Esophagus (tissue), 2 donors: ENCODE data around the gene TMA7. TPM values are rescaled to one million over a fixed set of nuclear protein-coding genes. Genes with fewer than 3 reads are reported as not detected.

Experiments used
- H3K27ac ChIP-seq, 2 donors: one replicate each; pipeline ENCODE4 v1.5.1; 2013; ENCODE audit warnings: low read depth in 2 of 2, mild to moderate bottlenecking in 2 of 2, inconsistent platforms in 1 of 2, low read length in 1 of 2, moderate library complexity in 1 of 2
- H3K27me3 ChIP-seq, 2 donors: one replicate each; pipeline ENCODE4 v1.6.1; 2013; ENCODE audit warnings: low read length in 2 of 2, control low read depth in 1 of 2, mild to moderate bottlenecking in 1 of 2; ENCODE audit not compliant: insufficient read depth in 2 of 2, control insufficient read depth in 1 of 2
- H3K36me3 ChIP-seq, 2 donors: one replicate each; pipeline ENCODE4 v1.6.1; 2013; ENCODE audit warnings: low read length in 1 of 2; ENCODE audit not compliant: control insufficient read depth in 2 of 2, insufficient read depth in 2 of 2
- H3K4me1 ChIP-seq, 2 donors: one replicate each; pipeline ENCODE4 v1.6.1; 2013; ENCODE audit warnings: low read length in 1 of 2; ENCODE audit not compliant: control insufficient read depth in 2 of 2, insufficient read depth in 2 of 2
- H3K4me3 ChIP-seq, 2 donors: one replicate each; pipeline ENCODE4 v1.5.1; 2013; ENCODE audit warnings: low read length in 2 of 2, mild to moderate bottlenecking in 2 of 2, low read depth in 1 of 2, moderate library complexity in 1 of 2
- H3K9me3 ChIP-seq, 2 donors: one replicate each; pipeline ENCODE4 v1.6.1; 2013; ENCODE audit warnings: mild to moderate bottlenecking in 2 of 2, low read depth in 1 of 2, low read length in 1 of 2, moderate library complexity in 1 of 2; ENCODE audit not compliant: control insufficient read depth in 2 of 2, insufficient read depth in 1 of 2
- WGBS, 2 donors: extraction: QIAGEN DNeasy Blood & Tissue Kit; methylation state at CpG; one replicate each; pipeline ENCODE4 v1.1.7; 2013; 5-methylcytosine and 5-hydroxymethylcytosine counted together
- polyA plus RNA-seq, 2 donors: library from polyadenylated mRNA; stranded (reverse); fragments of 200-250 nt; gene quantifications; one replicate each; pipeline ENCODE4 v1.2.3, GENCODE V29; 2013
- donor health status: healthy with polysubstance abuse.
- donor health status: Bipolar disorder and iron deficiency.

TMA7 gene
- polyA plus RNA-seq, 2 donors: 364 to 613 TPM

GRCh38 chr3:48414376-48415250, 25.4 kb upstream of the TMA7 start:
- H3K36me3 ChIP-seq: peaks cover 25 to 94% of the 10 kb centered on the region in 2 donors
- WGBS, 2 donors: 67 to 83% methylated on average over 25 of the region's 25 CpGs
- no peak overlapping the region for H3K4me3 ChIP-seq
- peak overlapping the region in 1 of 2 donors; percentile 5 for H3K27ac ChIP-seq
- no peaks in the 10 kb centered on the region for H3K27me3 ChIP-seq
- peaks cover 4 to 19% of the 10 kb centered on the region in 2 donors for H3K4me1 ChIP-seq
- H3K9me3 ChIP-seq: peaks cover 0 to 2% of the 10 kb centered on the region in 2 donors

GRCh38 chr3:48415251-48415953, 24.7 kb upstream of the TMA7 start:
- H3K27me3 ChIP-seq: no peaks in the 10 kb centered on the region
- 83 to 90% methylated on average over 24 of the region's 24 CpGs for WGBS, 2 donors
- peaks cover 0 to 2% of the 10 kb centered on the region in 2 donors for H3K9me3 ChIP-seq
- peaks cover 4 to 19% of the 10 kb centered on the region in 2 donors for H3K4me1 ChIP-seq
- no peak overlapping the region for H3K4me3 ChIP-seq
- peaks cover 24 to 92% of the 10 kb centered on the region in 2 donors for H3K36me3 ChIP-seq
- no peak overlapping the region for H3K27ac ChIP-seq

DNA sequence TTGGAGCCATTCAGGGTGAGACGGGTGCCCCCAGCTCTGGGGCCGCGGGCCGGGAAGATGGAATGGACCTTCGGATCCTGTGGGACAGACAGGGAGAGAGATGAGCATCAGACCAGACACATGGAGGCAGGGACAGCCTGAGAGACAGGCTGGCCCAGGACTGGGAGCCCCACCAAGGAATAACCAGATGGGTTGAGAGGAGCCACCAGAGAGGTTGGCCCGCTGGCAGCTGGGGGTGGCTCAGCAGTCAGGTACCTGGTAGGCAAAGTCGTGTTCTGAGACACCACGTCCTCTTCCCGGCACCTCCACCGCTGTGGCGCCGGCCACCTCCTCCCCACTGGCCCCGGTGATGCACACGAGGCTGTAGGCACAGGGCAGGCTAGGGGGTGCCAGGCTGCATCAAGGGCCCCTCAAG, 24.0 kb upstream of the TMA7 start:
- peaks cover 19 to 91% of the 10 kb centered on the region in 2 donors for H3K36me3 ChIP-seq
- WGBS, 2 donors: 85 to 86% methylated on average over 14 of the region's 14 CpGs

DNA sequence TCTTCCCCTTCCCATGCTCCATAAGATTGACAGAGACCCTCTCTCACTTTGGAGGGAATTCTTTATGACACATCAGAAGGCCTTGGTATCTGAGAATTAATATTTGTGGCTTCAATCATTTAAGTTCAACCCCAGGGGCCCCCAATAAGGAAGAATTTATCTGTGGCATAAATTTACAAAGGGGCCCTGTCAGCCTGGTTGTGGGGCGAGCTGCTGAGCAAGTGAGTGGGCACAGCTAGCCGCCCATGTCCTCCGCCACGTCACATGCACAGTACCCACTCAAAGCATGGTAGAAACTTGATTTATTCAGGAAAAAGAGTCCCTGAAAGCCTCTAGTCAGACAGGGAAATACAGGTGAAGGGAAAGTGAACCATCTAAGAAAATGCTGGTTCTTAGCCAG, 23.5 kb upstream of the TMA7 start:
- Histone ChIP-seq H3K27me3 (no peaks in the 10 kb centered on the region), H3K36me3 (peaks cover 19 to 91% of the 10 kb centered on the region in 2 donors), H3K27ac (no peak overlapping the region), H3K9me3 (peaks cover 0 to 2% of the 10 kb centered on the region in 2 donors), H3K4me3 (no peak overlapping the region), H3K4me1 (peaks cover 4 to 19% of the 10 kb centered on the region in 2 donors)
- 89 to 94% methylated on average over 4 of the region's 4 CpGs for WGBS, 2 donors

More for the DNA sequence above, 24.0 kb upstream of the TMA7 start:
- no peak overlapping the region for H3K4me3 ChIP-seq
- H3K9me3 ChIP-seq: peaks cover 0 to 2% of the 10 kb centered on the region in 2 donors
- no peak overlapping the region for H3K27ac ChIP-seq
- no peaks in the 10 kb centered on the region for H3K27me3 ChIP-seq
- H3K4me1 ChIP-seq: peaks cover 4 to 19% of the 10 kb centered on the region in 2 donors

GRCh38 chr3:48417529-48418108, 22.4 kb upstream of the TMA7 start:
- H3K27me3 ChIP-seq: no peaks in the 10 kb centered on the region
- H3K36me3 ChIP-seq: peaks cover 11 to 83% of the 10 kb centered on the region in 2 donors
- H3K4me1 ChIP-seq: peaks cover 7 to 26% of the 10 kb centered on the region in 2 donors
- peaks cover 0 to 2% of the 10 kb centered on the region in 2 donors for H3K9me3 ChIP-seq
- WGBS, 2 donors: 88 to 89% methylated on average over 14 of the region's 14 CpGs
- H3K4me3 ChIP-seq: no peak overlapping the region
- no peak overlapping the region for H3K27ac ChIP-seq

DNA sequence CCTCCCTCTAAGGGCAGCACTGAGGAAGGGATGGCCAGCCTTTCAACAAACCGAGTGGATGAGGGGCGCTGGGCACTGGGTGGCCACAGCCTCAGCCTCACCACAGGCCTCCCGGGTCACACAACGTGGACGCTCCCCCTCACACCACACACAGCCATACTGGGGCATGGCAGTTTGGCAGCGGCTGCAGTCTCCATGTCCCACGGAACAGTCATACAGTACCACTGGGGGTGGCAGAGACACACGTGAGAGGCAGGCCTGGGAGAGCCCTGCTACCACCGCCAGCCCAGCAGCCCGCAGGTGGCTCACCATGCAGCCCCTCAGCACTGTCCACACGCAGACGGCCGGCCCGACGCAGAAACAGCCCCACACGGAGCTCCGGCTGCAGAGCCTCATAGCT, 21.9 kb upstream of the TMA7 start:
- peaks cover 0 to 2% of the 10 kb centered on the region in 2 donors for H3K9me3 ChIP-seq
- no peak overlapping the region for H3K27ac ChIP-seq
- H3K4me3 ChIP-seq: no peak overlapping the region
- 90 to 94% methylated on average over 17 of the region's 17 CpGs for WGBS, 2 donors
- no peaks in the 10 kb centered on the region for H3K27me3 ChIP-seq
- H3K4me1 ChIP-seq: peaks cover 7 to 27% of the 10 kb centered on the region in 2 donors
- H3K36me3 ChIP-seq: peaks cover 11 to 81% of the 10 kb centered on the region in 2 donors

DNA sequence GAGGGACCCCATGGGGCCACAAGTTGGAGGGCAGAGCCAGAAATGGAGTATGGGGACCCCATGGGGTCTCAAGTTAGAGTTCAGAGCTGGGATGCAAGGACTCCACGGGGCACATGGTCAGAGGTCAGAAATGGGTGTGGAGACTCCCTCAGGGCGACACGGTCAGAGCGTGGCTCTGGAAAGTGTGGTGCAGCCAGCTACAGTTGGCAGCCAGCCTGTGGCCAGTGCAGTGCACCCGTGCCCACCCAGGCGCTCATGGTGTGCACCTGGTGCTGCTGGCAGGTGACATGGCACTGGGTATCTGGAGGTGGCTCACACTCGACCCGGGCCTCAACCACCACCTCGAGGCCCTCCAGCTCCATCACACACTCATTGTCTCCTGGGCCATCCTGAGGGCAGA, 21.4 kb upstream of the TMA7 start:
- peaks cover 0 to 2% of the 10 kb centered on the region in 2 donors for H3K9me3 ChIP-seq
- no peak overlapping the region for H3K4me3 ChIP-seq
- no peak overlapping the region for H3K27ac ChIP-seq
- no peaks in the 10 kb centered on the region for H3K27me3 ChIP-seq
- 75 to 83% methylated on average over 9 of the region's 9 CpGs for WGBS, 2 donors
- H3K4me1 ChIP-seq: peaks cover 5 to 29% of the 10 kb centered on the region in 2 donors
- peaks cover 11 to 82% of the 10 kb centered on the region in 2 donors for H3K36me3 ChIP-seq

DNA sequence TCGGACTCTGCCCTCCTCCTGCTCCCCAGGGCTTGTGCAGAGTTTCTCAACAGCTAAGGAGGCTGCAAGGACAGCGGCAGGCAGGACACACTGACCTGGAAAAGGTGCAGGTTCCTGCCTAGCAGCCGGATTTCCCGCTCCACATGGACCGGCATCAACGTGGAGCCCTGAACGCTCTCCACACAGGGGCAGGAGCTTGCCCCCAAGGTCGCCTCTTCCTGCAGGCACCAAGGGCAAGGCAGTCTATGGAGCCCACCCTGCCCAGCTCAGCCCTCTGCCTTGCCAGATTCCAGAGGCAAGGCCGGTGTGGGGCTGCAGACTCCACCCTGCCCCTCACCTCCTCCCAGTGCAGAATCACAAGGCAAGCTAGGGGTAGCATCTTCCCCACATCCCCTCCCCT, 20.9 kb upstream of the TMA7 start:
- H3K4me3 ChIP-seq: no peak overlapping the region
- H3K9me3 ChIP-seq: peaks cover 0 to 2% of the 10 kb centered on the region in 2 donors
- no peak overlapping the region for H3K27ac ChIP-seq
- no peaks in the 10 kb centered on the region for H3K27me3 ChIP-seq
- WGBS, 2 donors: 85 to 88% methylated on average over 9 of the region's 9 CpGs
- H3K36me3 ChIP-seq: peaks cover 11 to 82% of the 10 kb centered on the region in 2 donors
- H3K4me1 ChIP-seq: peaks cover 4 to 30% of the 10 kb centered on the region in 2 donors

DNA sequence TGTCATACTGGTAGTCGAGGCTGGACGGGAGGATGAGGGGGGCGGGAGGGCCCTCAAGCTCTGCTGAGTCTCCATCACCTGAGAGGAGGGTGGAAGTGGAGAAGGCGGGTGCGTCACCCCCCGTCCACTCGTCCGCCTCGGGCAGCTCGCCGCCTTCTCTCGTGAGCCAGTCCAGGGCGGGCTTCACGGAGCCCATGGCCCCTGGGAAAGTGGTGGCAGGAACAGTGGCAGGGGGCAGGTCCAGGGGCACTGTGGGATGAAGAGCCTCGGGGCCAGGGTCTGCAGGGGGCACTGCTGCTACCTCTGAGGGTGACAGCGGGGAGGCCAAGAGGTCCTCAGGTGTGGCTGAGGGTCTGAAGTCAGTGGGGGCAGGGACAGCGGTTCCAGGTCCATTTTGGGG, 20.5 kb upstream of the TMA7 start:
- 87 to 91% methylated on average over 17 of the region's 17 CpGs for WGBS, 2 donors
- Histone ChIP-seq H3K4me1 (peaks cover 6 to 28% of the 10 kb centered on the region in 2 donors), H3K9me3 (peaks cover 0 to 2% of the 10 kb centered on the region in 2 donors), H3K4me3 (no peak overlapping the region), H3K36me3 (peaks cover 11 to 81% of the 10 kb centered on the region in 2 donors), H3K27me3 (no peaks in the 10 kb centered on the region), H3K27ac (no peak overlapping the region)
